NB4 (cell line): ENCODE results near the gene PARP12.

Source experiments
- DNase-seq: peaks from one replicate; pipeline ENCODE4 v3.0.0; 2010; ENCODE audit warnings: low read depth
- H3K4me3 ChIP-seq: one replicate; pipeline ENCODE4 v1.5.1; 2011; ENCODE audit warnings: mild to moderate bottlenecking, low read depth, low read length, moderate library complexity
- MAX ChIP-seq: IDR thresholded peaks from 2 replicates; pipeline ENCODE4 v1.6.1; 2011; ENCODE audit warnings: low read depth, low read length
- MYC ChIP-seq: IDR thresholded peaks from 2 replicates; pipeline ENCODE4 v1.6.1; 2011; ENCODE audit warnings: low read depth, low read length
- POLR2A ChIP-seq: IDR thresholded peaks from 2 replicates; pipeline ENCODE4 v1.6.1; 2011; ENCODE audit warnings: mild to moderate bottlenecking; ENCODE audit not compliant: insufficient read length; ENCODE audit errors: extremely low read depth
- TF ChIP-seq, protein P1 (sequence below): IDR thresholded peaks from one replicate; pipeline ENCODE4 v1.5.1; 2012; ENCODE audit warnings: low read depth, low read length

PARP12 gene

DNA sequence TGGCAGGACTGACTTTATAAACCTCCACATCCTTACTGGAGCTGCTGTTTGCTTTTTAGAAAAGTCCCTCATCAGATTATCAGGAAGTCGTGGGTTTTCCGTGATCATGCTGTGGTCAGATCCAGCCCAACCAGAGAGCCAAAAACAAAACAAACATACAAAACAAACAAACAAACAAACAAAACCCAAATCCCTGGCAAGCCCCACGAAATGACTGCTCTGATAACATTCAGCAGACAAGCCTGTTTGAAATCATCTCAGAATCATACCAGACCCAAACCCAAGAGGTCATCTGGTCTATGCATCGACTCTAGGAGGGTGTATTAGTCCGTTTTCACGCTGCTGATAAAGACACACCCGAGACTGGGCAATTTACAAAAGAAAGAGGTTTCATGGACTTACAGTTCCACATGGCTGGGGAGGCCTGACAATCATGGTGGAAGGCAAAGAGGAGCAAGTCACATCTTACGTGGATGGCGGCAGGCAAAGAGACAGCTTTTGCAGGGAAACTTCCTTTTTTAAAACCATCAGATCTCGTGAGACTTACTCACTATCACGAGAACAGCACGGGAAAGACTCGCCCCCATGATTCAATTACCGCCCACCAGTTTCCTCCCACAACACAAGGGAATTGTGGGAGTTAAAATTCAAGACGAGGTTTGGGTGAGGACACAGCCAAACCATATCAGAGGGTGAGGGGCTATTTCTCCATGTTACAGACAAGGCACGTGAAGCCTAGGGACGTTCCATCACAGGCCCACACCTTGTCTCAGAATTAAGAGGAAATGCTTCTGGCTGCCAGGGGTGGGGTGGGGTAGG, 85.7 kb downstream of the PARP12 start:
- no peak for TF ChIP-seq POLR2A
- TF ChIP-seq, protein P1, sequence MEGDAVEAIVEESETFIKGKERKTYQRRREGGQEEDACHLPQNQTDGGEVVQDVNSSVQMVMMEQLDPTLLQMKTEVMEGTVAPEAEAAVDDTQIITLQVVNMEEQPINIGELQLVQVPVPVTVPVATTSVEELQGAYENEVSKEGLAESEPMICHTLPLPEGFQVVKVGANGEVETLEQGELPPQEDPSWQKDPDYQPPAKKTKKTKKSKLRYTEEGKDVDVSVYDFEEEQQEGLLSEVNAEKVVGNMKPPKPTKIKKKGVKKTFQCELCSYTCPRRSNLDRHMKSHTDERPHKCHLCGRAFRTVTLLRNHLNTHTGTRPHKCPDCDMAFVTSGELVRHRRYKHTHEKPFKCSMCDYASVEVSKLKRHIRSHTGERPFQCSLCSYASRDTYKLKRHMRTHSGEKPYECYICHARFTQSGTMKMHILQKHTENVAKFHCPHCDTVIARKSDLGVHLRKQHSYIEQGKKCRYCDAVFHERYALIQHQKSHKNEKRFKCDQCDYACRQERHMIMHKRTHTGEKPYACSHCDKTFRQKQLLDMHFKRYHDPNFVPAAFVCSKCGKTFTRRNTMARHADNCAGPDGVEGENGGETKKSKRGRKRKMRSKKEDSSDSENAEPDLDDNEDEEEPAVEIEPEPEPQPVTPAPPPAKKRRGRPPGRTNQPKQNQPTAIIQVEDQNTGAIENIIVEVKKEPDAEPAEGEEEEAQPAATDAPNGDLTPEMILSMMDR: no peak
- H3K4me3 ChIP-seq: no peak overlapping the region
- DNase-seq: peak; percentile 54

- H3K4me3 ChIP-seq: no peak overlapping the region
- no peak for TF ChIP-seq MYC
- TF ChIP-seq, protein P1: no peak
- no peak for TF ChIP-seq MAX
- TF ChIP-seq POLR2A: no peak
- DNase-seq: no peak
Measured at GRCh38 chr7:139976055-139976837, 86.5 kb downstream of the PARP12 start.

DNA sequence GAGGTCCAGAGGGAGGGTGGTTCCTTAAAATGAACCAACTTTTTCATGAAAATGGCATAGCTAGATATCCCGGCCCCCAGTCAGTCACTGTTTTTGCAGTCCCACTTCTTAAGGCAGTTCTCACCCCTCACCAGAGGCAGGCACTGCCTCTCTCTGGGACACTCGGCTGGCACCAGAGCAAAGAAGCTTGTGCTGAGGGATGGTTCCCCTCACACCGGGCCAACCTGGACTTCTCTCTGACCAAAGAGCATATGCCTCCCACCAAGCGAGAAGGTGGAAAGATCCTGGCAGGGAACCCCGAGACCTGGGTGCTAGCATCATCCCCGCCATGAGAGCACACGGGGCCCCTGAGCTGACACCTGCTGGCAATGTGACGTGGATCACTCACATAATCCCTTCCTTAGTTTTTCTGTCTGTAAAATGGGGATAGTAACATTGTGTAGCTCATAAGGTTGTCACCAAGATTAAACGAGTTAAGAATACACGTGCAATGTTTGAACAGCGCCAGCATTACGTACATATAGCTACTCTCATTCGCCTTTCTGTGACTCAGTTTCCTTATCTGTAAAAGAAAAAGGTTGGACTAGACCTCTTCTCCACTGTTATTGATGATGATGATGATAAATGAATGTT, 88.5 kb downstream of the PARP12 start:
- no peak overlapping the region for H3K4me3 ChIP-seq
- TF ChIP-seq MYC (no peak), POLR2A (no peak), MAX (no peak)
- TF ChIP-seq, protein P1: no peak
- DNase-seq: no peak
